GM23338 (cell line): ENCODE results near the gene RALGPS1. TPM values are rescaled to one million over a fixed set of nuclear protein-coding genes. Genes with fewer than 3 reads are reported as not detected.

Source experiments
- ATAC-seq: fragments of 200-7000 bp; cut with Tn5 transposase; 3 replicates; pipeline ENCODE4 v1.9.1; 2020
- DNase-seq: peaks from one replicate; pipeline ENCODE4 v3.0.0-alpha.2; 2015; ENCODE audit warnings: low spot score
- H2AFZ ChIP-seq: fragments of 200-600 bp; sonication (generic); 2 replicates; pipeline ENCODE4 v1.8.0; 2016; ENCODE audit warnings: antibody characterized with exemption, mild to moderate bottlenecking, moderate library complexity
- H3F3A ChIP-seq: fragments of 200-600 bp; sonication (generic); replicated peaks from 2 replicates; pipeline ENCODE4 v1.8.0; 2017; ENCODE audit warnings: antibody characterized with exemption, mixed run types, low read depth
- H3K27ac ChIP-seq: fragments of 200-600 bp; sonication (generic); 2 replicates; pipeline ENCODE4 v1.6.1; 2016; ENCODE audit warnings: low read depth
- H3K27me3 ChIP-seq: fragments of 200-600 bp; sonication (generic); 2 replicates; pipeline ENCODE4 v1.8.0; 2016; ENCODE audit warnings: mild to moderate bottlenecking, mixed run types, moderate library complexity; ENCODE audit not compliant: insufficient read depth
- H3K36me3 ChIP-seq: fragments of 200-600 bp; sonication (generic); 2 replicates; pipeline ENCODE4 v1.8.0; 2016; ENCODE audit warnings: mild to moderate bottlenecking; ENCODE audit not compliant: insufficient read depth
- H3K4me1 ChIP-seq: fragments of 200-600 bp; sonication (generic); 2 replicates; pipeline ENCODE4 v1.8.0; 2016; ENCODE audit warnings: mild to moderate bottlenecking, moderate library complexity; ENCODE audit not compliant: insufficient read depth
- H3K4me2 ChIP-seq: fragments of 200-600 bp; sonication (generic); 2 replicates; pipeline ENCODE4 v1.7.1; 2017; ENCODE audit warnings: mixed run types
- H3K4me3 ChIP-seq: fragments of 200-600 bp; sonication (generic); 2 replicates; pipeline ENCODE4 v1.6.1; 2016; ENCODE audit warnings: mixed run types
- H3K79me2 ChIP-seq: fragments of 200-600 bp; sonication (generic); replicated peaks from 2 replicates; pipeline ENCODE4 v1.8.0; 2017; ENCODE audit warnings: mild to moderate bottlenecking; ENCODE audit not compliant: insufficient read depth
- H3K9me2 ChIP-seq: fragments of 200-600 bp; sonication (generic); 2 replicates; pipeline ENCODE4 v1.8.0; 2017; ENCODE audit not compliant: insufficient read depth
- H4K20me1 ChIP-seq: fragments of 200-600 bp; sonication (generic); replicated peaks from 2 replicates; pipeline ENCODE4 v1.8.0; 2017; ENCODE audit warnings: mild to moderate bottlenecking; ENCODE audit not compliant: insufficient read depth
- H3K27ac Mint-ChIP-seq: 2 replicates; pipeline ENCODE4 v1.8.0; 2020; ENCODE audit warnings: inconsistent platforms, mild to moderate bottlenecking, moderate library complexity, mixed read lengths
- H3K27me3 Mint-ChIP-seq: 3 replicates; pipeline ENCODE4 v1.8.0; 2022; ENCODE audit warnings: low read depth, mild to moderate bottlenecking, moderate library complexity, mixed read lengths, inconsistent platforms; ENCODE audit not compliant: insufficient read depth, poor library complexity
- H3K36me3 Mint-ChIP-seq: 3 replicates; pipeline ENCODE4 v1.8.0; 2021; ENCODE audit warnings: low read depth, mild to moderate bottlenecking, inconsistent platforms, moderate library complexity, mixed read lengths
- H3K4me1 Mint-ChIP-seq: 3 replicates; pipeline ENCODE4 v1.8.0; 2020; ENCODE audit warnings: mild to moderate bottlenecking, inconsistent platforms, mixed read lengths
- H3K4me3 Mint-ChIP-seq: 3 replicates; pipeline ENCODE4 v1.8.0; 2021; ENCODE audit warnings: moderate library complexity, mild to moderate bottlenecking, inconsistent platforms, mixed read lengths
- H3K9me3 Mint-ChIP-seq: 3 replicates; pipeline ENCODE4 v1.8.0; 2020; ENCODE audit warnings: moderate library complexity, mild to moderate bottlenecking, inconsistent platforms, mixed read lengths
- CREB1 ChIP-seq: fragments of 250-450 bp; sonication (Bioruptor Pico); IDR thresholded peaks from 2 replicates; pipeline ENCODE4 v1.5.0; 2020; ENCODE audit warnings: low read depth, mild to moderate bottlenecking, moderate library complexity
- ETS1 ChIP-seq: IDR thresholded peaks from 2 replicates; pipeline ENCODE4 v1.6.1; 2016; ENCODE audit warnings: antibody characterized with exemption
- EZH2 ChIP-seq: fragments of 200-600 bp; sonication (generic); IDR thresholded peaks from one replicate; pipeline ENCODE4 v1.8.0; 2017; ENCODE audit warnings: antibody characterized with exemption, mild to moderate bottlenecking, low read depth; ENCODE audit not compliant: unreplicated experiment
- EZH2phosphoT487 ChIP-seq: fragments of 200-600 bp; sonication (generic); IDR thresholded peaks from one replicate; pipeline ENCODE4 v1.8.1; 2018; ENCODE audit warnings: antibody characterized with exemption; ENCODE audit not compliant: unreplicated experiment
- NANOG ChIP-seq: IDR thresholded peaks from 2 replicates; pipeline ENCODE4 v1.6.1; 2016; ENCODE audit warnings: antibody characterized with exemption, borderline replicate concordance
- POLR2AphosphoS5 ChIP-seq: IDR thresholded peaks from 2 replicates; pipeline ENCODE4 v1.6.1; 2016; ENCODE audit warnings: antibody characterized with exemption, low read depth
- REST ChIP-seq: IDR thresholded peaks from one replicate; pipeline ENCODE4 v1.6.1; 2018; ENCODE audit warnings: antibody characterized with exemption; ENCODE audit not compliant: unreplicated experiment
- STAT1 ChIP-seq: IDR thresholded peaks from one replicate; pipeline ENCODE4 v1.6.1; 2016; ENCODE audit warnings: antibody characterized with exemption; ENCODE audit not compliant: unreplicated experiment
- ZNF114 ChIP-seq: fragments of 250-450 bp; sonication (Bioruptor Pico); IDR thresholded peaks from 2 replicates; pipeline ENCODE4 v1.5.0; 2020; ENCODE audit warnings: mild to moderate bottlenecking, moderate library complexity
- ZNF331 ChIP-seq: fragments of 250-450 bp; sonication (Bioruptor Pico); IDR thresholded peaks from 2 replicates; pipeline ENCODE4 v1.5.0; 2020; ENCODE audit warnings: low read depth, mild to moderate bottlenecking, moderate library complexity
- polyA plus RNA-seq: library from polyadenylated mRNA; unstranded; fragments of >200 nt; fragmentation: Nextera tagmentation; extraction: Ambion mirVana; gene quantifications from 2 replicates; pipeline ENCODE4 v1.2.1, GENCODE V29; 2016
- total RNA-seq: library from RNA; depleted of rRNA; stranded (reverse); fragments of >200 nt; shearing (Covaris generic); gene quantifications from 2 replicates; pipeline ENCODE4 v1.2.3, GENCODE V29; 2014

RALGPS1 gene
- total and polyA plus RNA-seq, 2 experiments from 2014 or later: 18.2 to 57.1 TPM

DNA sequence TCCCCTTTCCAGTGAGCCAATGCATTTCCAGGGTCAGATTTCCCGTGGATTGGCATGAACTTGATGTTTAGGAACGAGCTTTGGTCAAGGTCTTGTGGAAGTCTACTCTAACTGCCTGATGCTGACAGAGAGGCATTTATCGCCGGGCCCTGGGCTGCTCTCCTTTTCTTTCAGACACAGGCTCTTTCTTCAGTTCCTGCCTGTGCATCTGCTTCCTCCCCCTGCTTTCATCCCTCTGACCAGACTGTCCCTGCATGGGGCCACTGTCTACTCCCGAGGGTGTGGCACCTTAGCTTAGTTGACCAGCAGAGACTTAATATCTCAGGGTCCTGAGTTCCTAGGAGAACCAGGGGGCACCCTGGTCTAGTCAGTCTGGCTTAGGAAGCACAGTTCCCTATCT, 41.2 kb downstream of the RALGPS1 start:
- Histone ChIP-seq H3K79me2 (peaks cover 10% of the 10 kb centered on the region; the same call in 1 of the 2 replicates), H3K9me2 (no peaks in the 10 kb centered on the region), H3K27ac (no peak overlapping the region), H3K27me3 (no peaks in the 10 kb centered on the region), H3K4me1 (no peaks in the 10 kb centered on the region), H3K4me3 (no peak overlapping the region), H4K20me1 (peaks cover 7% of the 10 kb centered on the region), H3K4me2 (no peak overlapping the region), H2AFZ (no peak overlapping the region), H3F3A (no peaks in the 10 kb centered on the region), H3K36me3 (no peaks in the 10 kb centered on the region)
- Mint-ChIP-seq H3K9me3 (no peaks in the 10 kb centered on the region), H3K4me1 (peaks cover 2% of the 10 kb centered on the region; the same call in 2 of the 3 replicates), H3K27ac (no peak overlapping the region), H3K27me3 (peaks cover 1% of the 10 kb centered on the region), H3K36me3 (no peaks in the 10 kb centered on the region), H3K4me3 (no peak overlapping the region)
- ATAC-seq: no peak
- TF ChIP-seq EZH2 (no peak), ZNF114 (CRISPR knock-in tag) (no peak), REST (no peak), ZNF331 (CRISPR knock-in tag) (no peak), POLR2AphosphoS5 (no peak), ETS1 (no peak), CREB1 (no peak), NANOG (no peak), EZH2phosphoT487 (no peak), STAT1 (no peak)
- DNase-seq: no peak

DNA sequence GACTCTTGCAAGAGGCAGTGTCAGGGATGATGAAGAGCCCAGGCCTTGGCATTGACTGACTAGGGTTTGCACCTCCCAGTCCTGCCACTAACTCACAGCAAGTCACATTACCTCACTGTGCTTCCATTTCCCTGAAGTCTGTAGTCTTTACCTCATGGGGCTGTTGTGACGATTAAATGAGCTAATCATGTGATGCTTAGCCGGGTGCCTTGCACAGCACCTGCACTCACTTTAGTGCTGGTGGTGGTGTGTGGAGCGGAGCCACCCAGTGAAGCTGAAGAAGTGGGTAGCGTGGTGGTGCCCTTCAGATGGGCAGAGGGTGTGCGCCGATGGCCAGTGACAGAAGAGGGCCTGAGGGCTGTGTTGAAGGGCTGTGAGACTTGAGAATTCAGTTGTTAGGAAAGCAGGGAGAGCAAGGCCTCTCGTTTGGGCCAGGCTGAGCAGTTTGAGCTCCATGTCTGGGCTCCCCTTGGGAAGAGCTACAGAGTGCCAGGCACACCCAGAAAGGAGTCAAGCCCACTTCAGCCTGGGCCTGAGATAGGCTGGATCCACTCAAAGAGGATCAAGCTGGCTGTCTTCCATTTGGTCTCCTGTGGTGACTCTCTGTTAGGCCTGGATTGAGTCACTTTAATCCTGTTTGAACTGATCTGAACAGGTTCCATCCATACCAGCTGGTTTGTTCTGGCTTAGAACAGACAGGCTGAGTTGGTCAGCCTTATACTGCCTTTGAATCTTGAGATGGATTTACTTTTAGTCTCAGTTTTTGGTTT, 42.5 kb downstream of the RALGPS1 start:
- H3K27ac ChIP-seq: 0 out of 2 replicates have a peak overlapping the region, but pooled peaks have one; percentile 4
- no peak for TF ChIP-seq NANOG
- TF ChIP-seq EZH2phosphoT487: no peak
- TF ChIP-seq EZH2: no peak
- no peak for TF ChIP-seq ETS1

More for the DNA sequence above, 42.5 kb downstream of the RALGPS1 start:
- Mint-ChIP-seq H3K36me3 (no peaks in the 10 kb centered on the region), H3K4me3 (no peak overlapping the region), H3K27me3 (peaks cover 1% of the 10 kb centered on the region), H3K4me1 (peaks cover 2% of the 10 kb centered on the region; the same call in 2 of the 3 replicates), H3K27ac (peak overlapping the region; percentile 7), H3K9me3 (no peaks in the 10 kb centered on the region)
- Histone ChIP-seq H4K20me1 (peaks cover 7% of the 10 kb centered on the region), H3K9me2 (no peaks in the 10 kb centered on the region), H2AFZ (no peak overlapping the region), H3K4me2 (no peak overlapping the region), H3K79me2 (peaks cover 10% of the 10 kb centered on the region; the same call in 1 of the 2 replicates), H3F3A (no peaks in the 10 kb centered on the region), H3K4me3 (no peak overlapping the region), H3K27me3 (no peaks in the 10 kb centered on the region), H3K4me1 (no peaks in the 10 kb centered on the region), H3K36me3 (no peaks in the 10 kb centered on the region)
- ATAC-seq (peak; percentile 71), DNase-seq (peak; percentile 30)
